ENCODE measurements around the gene ANK3.

- TF ChIP-seq CTCF (IDR thresholded peaks at IDR 0.05) (no peak), POLR2A (IDR thresholded peaks at IDR 0.05) (no peak)
These were observed 380.9 kb downstream of the ANK3 start for GRCh38 chr10:60008816-60009215.

Data from testis (tissue), 2 donors.